A549 (cell line): ENCODE results near the gene CFD.

Experiments used
- CBX2 ChIP-seq: fragments of 200-600 bp; sonication (generic); IDR thresholded peaks from 2 replicates; pipeline ENCODE4 v1.6.1; 2016; ENCODE audit warnings: low read depth, mild to moderate bottlenecking, borderline replicate concordance
- CHD4 ChIP-seq: fragments of 200-600 bp; sonication (generic); IDR thresholded peaks from 2 replicates; pipeline ENCODE4 v1.6.1; 2016; ENCODE audit warnings: antibody characterized with exemption, mild to moderate bottlenecking, borderline replicate concordance
- CTCF ChIP-seq: fragments of >200 bp; sonication (Bioruptor Twin); formaldehyde crosslinking; IDR thresholded peaks from 3 replicates; pipeline ENCODE4 v1.5.1; 2016
- EHMT2 ChIP-seq: fragments of 200-600 bp; sonication (generic); IDR thresholded peaks from 2 replicates; pipeline ENCODE4 v1.6.1; 2016; ENCODE audit warnings: antibody characterized with exemption, low read depth, mild to moderate bottlenecking, moderate library complexity
- ESRRA ChIP-seq: fragments of 150-350 bp; IDR thresholded peaks from 2 replicates; pipeline ENCODE4 v1.6.1; 2014; ENCODE audit warnings: mild to moderate bottlenecking, low read length, borderline replicate concordance
- JUN ChIP-seq, 2 experiments: fragments of >200 bp; sonication (Bioruptor Twin); formaldehyde crosslinking; IDR thresholded peaks; 2 replicates in 1 of 2; 3 replicates in 1 of 2; pipeline ENCODE4 v1.6.1; 2016 to 2017
- JUNB ChIP-seq: fragments of >200 bp; sonication (Bioruptor Twin); formaldehyde crosslinking; IDR thresholded peaks from 2 replicates; pipeline ENCODE4 v1.6.1; 2016
- MAX ChIP-seq: IDR thresholded peaks from 2 replicates; pipeline ENCODE4 v1.6.1; 2012
- MAZ ChIP-seq: fragments of 150-350 bp; IDR thresholded peaks from 2 replicates; pipeline ENCODE4 v1.6.1; 2014; ENCODE audit warnings: antibody characterized with exemption, low read depth, low read length, borderline replicate concordance
- POLR2A ChIP-seq: IDR thresholded peaks from 2 replicates; pipeline ENCODE4 v1.6.1; 2012; ENCODE audit warnings: mild to moderate bottlenecking, low read length
- REST ChIP-seq: fragments of 200-600 bp; sonication (generic); IDR thresholded peaks from 2 replicates; pipeline ENCODE4 v1.6.1; 2016; ENCODE audit warnings: antibody characterized with exemption, mild to moderate bottlenecking, moderate library complexity
- SMC3 ChIP-seq: fragments of >200 bp; sonication (Bioruptor Twin); formaldehyde crosslinking; IDR thresholded peaks from 3 replicates; pipeline ENCODE4 v1.6.1; 2018; ENCODE audit warnings: inconsistent platforms
- USF2 ChIP-seq: fragments of 450-650 bp; IDR thresholded peaks from 2 replicates; pipeline ENCODE4 v1.6.1; 2014; ENCODE audit warnings: antibody characterized with exemption

GRCh38 chr19:824885-825284, 34.6 kb upstream of the CFD start:
- TF ChIP-seq POLR2A (no peak), CTCF (no peak), JUNB (no peak), CHD4 (no peak), CBX2 (no peak), JUN (IDR thresholded peaks at IDR 0.05) (no peak), SMC3 (no peak), MAX (no peak), MAZ (no peak), EHMT2 (no peak), ESRRA (no peak), USF2 (no peak), REST (no peak)
